K562 (cell line): Measurements from ENCODE around the gene SLC18A3. TPM values are rescaled to one million over a fixed set of nuclear protein-coding genes. Genes with fewer than 3 reads are reported as not detected.

ENCODE experiments used
- ATAC-seq: fragments of 200-7000 bp; cut with Tn5 transposase; 3 replicates; pipeline ENCODE4 v1.9.1; 2020; ENCODE audit warnings: moderate library complexity
- BruUV-seq: library from RNA; stranded (reverse); fragments of 400-500 nt; replicated peaks from 2 replicates; lab custom pipeline; 2021; lab: Mats Ljungman, UMichigan
- CTCF ChIA-PET: fragments of 300-600 bp; formaldehyde crosslinking; extraction: SDS; loops from one replicate; lab custom pipeline; 2021; ENCODE audit warnings: low intra/inter-chr PET ratio; lab: Yijun Ruan, JAX
- POLR2A ChIA-PET: fragments of 300-600, 350-650 bp; sonication (Branson Sonifier 250); formaldehyde crosslinking; extraction: SDS; loops from one replicate; lab custom pipeline; 2021; ENCODE audit warnings: antibody characterized with exemption, inconsistent platforms; lab: Yijun Ruan, JAX
- DNase-seq, 4 experiments: peaks; one replicate each; pipeline versions ENCODE4 v3.0.0 to v3.0.0-alpha.2; 2011 to 2018; ENCODE audit warnings: low spot score in 3 of 4, mixed read lengths in 3 of 4; ENCODE audit errors: extremely low read depth in 1 of 4
- FAIRE-seq: peaks from 2 replicates; lab custom pipeline; 2011; peaks lifted over from hg19 to GRCh38; lab: Jason Lieb, UNC
- H2AFZ ChIP-seq: 2 replicates; pipeline ENCODE4 v1.6.0; 2011; ENCODE audit warnings: low read depth, low read length, control low read depth, inconsistent platforms
- H3K27ac ChIP-seq: fragments of 200-600 bp; 3 replicates; pipeline ENCODE4 v1.8.0; 2011; ENCODE audit warnings: low read depth, mild to moderate bottlenecking, control low read depth, inconsistent platforms, low read length, moderate library complexity, mixed read lengths; ENCODE audit errors: extremely low read depth
- H3K27me3 ChIP-seq, 2 experiments: fragments of 300-600 bp in 1 of 2; 2 replicates in 1 of 2; 3 replicates in 1 of 2; pipeline versions ENCODE4 v1.6.0 to v1.8.0; 2011; ENCODE audit warnings: inconsistent platforms in 2 of 2, low read length in 2 of 2, mild to moderate bottlenecking in 1 of 2, mixed read lengths in 1 of 2, moderate library complexity in 1 of 2; ENCODE audit not compliant: control insufficient read depth in 2 of 2, insufficient read depth in 2 of 2
- H3K36me3 ChIP-seq: fragments of 300-600 bp; 3 replicates; pipeline ENCODE4 v1.8.0; 2011; ENCODE audit warnings: mild to moderate bottlenecking, low read length, inconsistent platforms; ENCODE audit not compliant: control insufficient read depth, insufficient read depth
- H3K4me1 ChIP-seq, 2 experiments: fragments of 200-600 bp in 1 of 2; replicated peaks in 1 of 2; 2 replicates in 1 of 2; 3 replicates in 1 of 2; pipeline versions ENCODE4 v1.5.1 to v1.8.0; 2011; ENCODE audit warnings: inconsistent platforms in 2 of 2, low read length in 2 of 2, mild to moderate bottlenecking in 1 of 2, mixed read lengths in 1 of 2, moderate library complexity in 1 of 2; ENCODE audit not compliant: control insufficient read depth in 2 of 2, insufficient read depth in 2 of 2
- H3K4me2 ChIP-seq: 2 replicates; pipeline ENCODE4 v1.6.1; 2011; ENCODE audit warnings: low read length, control low read depth, inconsistent platforms, mixed read lengths; ENCODE audit not compliant: insufficient read depth
- H3K4me3 ChIP-seq: fragments of 200-600 bp; sonication (generic), shearing (Covaris generic); 2 replicates; pipeline ENCODE4 v1.5.1; 2016; ENCODE audit warnings: control low read depth, inconsistent platforms
- H3K79me2 ChIP-seq: fragments of 200-600 bp; 3 replicates; pipeline ENCODE4 v1.8.0; 2011; ENCODE audit warnings: low read length, inconsistent platforms; ENCODE audit not compliant: control insufficient read depth, insufficient read depth
- H3K9ac ChIP-seq, 2 experiments: 2 replicates each; pipeline versions ENCODE4 v1.6.0 to v1.6.1; 2011; ENCODE audit warnings: low read depth in 2 of 2, low read length in 2 of 2, control low read depth in 1 of 2, inconsistent platforms in 1 of 2, mild to moderate bottlenecking in 1 of 2, mixed read lengths in 1 of 2; ENCODE audit not compliant: insufficient read depth in 1 of 2
- H3K9me1 ChIP-seq: one replicate; pipeline ENCODE4 v1.6.0; 2011; ENCODE audit warnings: inconsistent platforms, mild to moderate bottlenecking, low read length, moderate library complexity; ENCODE audit not compliant: control insufficient read depth, insufficient read depth
- H3K9me3 ChIP-seq: replicated peaks from 2 replicates; pipeline ENCODE4 v1.5.1; 2011; ENCODE audit warnings: low read depth, low read length, inconsistent platforms; ENCODE audit not compliant: control insufficient read depth, insufficient read depth
- H4K20me1 ChIP-seq: replicated peaks from 2 replicates; pipeline ENCODE4 v1.6.1; 2011; ENCODE audit warnings: low read length, inconsistent platforms, mixed read lengths; ENCODE audit not compliant: control insufficient read depth, insufficient read depth
- WGBS: fragments of 100-300 bp; shearing (Covaris generic); methylation state at CpG from one replicate; pipeline ENCODE4 v1.1.6; 2016; ENCODE audit warnings: low coverage, mixed read lengths; ENCODE audit not compliant: insufficient coverage; ENCODE audit errors: missing lambda C conversion rate; 5-methylcytosine and 5-hydroxymethylcytosine counted together
- in situ Hi-C: fragments of 300-500 bp; cut with MboI; formaldehyde crosslinking; loops from 4 replicates; pipeline ENCODE4 v1.15.0; 2018; ENCODE audit warnings: inconsistent platforms, mixed read lengths
- intact Hi-C: fragments of 100-400 bp; cut with micrococcal nuclease; formaldehyde crosslinking; loops from 2 replicates; pipeline ENCODE4 v1.14.2; 2022
- polyA plus RNA-seq, 8 experiments: library from polyadenylated mRNA; depleted of rRNA in 4 of 8; stranded (reverse) in 5 of 8; unstranded in 3 of 8; fragments of >200 nt; fragmentation: Nextera tagmentation in 2 of 8; fragmentation: Illumina TruSeq in 1 of 8; extraction: Ambion mirVana in 2 of 8; extraction: Trizol in 1 of 8; gene quantifications; 2 replicates each; pipeline versions ENCODE4 v1.2.1 to v1.2.3, GENCODE V29; 2011 to 2014; ENCODE audit warnings: inconsistent platforms in 1 of 8, missing spikeins in 1 of 8
- total RNA-seq, 7 experiments: library from RNA; depleted of rRNA in 6 of 7; stranded (reverse); fragments of >200 nt in 6 of 7; fragmentation: Illumina TruSeq in 2 of 7; extraction: Trizol in 2 of 7; gene quantifications; 2 replicates each; pipeline versions ENCODE4 v1.2.1 to v1.2.3, GENCODE V29; 2011 to 2021; ENCODE audit warnings: low replicate concordance in 1 of 7
- TF ChIP-seq, protein P1 (sequence below): fragments of 450-650 bp; IDR thresholded peaks from 2 replicates; pipeline ENCODE4 v1.6.1; 2017; ENCODE audit warnings: antibody characterized with exemption
- TF ChIP-seq, protein P2 (sequence below), 2 experiments: fragments of 450-650 bp; formaldehyde crosslinking in 1 of 2; IDR thresholded peaks; 2 replicates each; pipeline versions ENCODE4 v1.4.0 to v1.6.1; 2014 to 2020; ENCODE audit warnings: mild to moderate bottlenecking in 2 of 2, borderline replicate concordance in 1 of 2, low read depth in 1 of 2

SLC18A3 gene
- total and polyA plus RNA-seq, 9 of the 15 experiments (the other 6 are each of a cell fraction or from before 2014, with no cell fraction given), result not detected

DNA sequence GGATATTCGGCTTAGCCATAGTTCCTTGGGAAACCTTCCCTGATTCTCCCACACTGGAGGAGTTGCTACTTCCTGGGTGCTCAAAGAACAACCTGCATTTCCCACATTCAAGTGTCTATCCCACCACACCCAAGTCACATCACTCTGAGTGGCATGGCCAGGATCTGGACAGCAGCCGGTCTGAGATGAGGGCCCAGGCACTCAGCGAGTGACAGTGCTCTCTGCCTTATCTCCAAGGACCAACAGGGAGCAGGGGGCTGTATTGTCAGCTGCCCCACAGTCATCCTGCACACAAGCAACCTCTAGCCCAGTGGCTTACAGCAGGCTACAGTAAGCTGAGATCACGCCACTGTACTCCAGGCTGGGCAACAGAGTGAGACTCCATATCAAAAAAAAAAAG, 16.1 kb upstream of the SLC18A3 start:
- POLR2A ChIA-PET, result no interaction called here
- peaks cover 0 to 16% of the 10 kb centered on the region in 2 experiments; a peak in 1 of 5 replicates for H3K27me3 ChIP-seq

More for the DNA sequence above, 16.1 kb upstream of the SLC18A3 start:
- no peaks in the 10 kb centered on the region for H3K79me2 ChIP-seq
- 0 out of 4 replicates have a peak overlapping the region, but pooled peaks of 1 of the 2 experiments have one; percentile 24 for H3K9ac ChIP-seq
- intact Hi-C loops, result loop anchor here (1.0 to 10.0 kb wide), 5 partner anchors 153 to 681 kb away; no protein-coding TSS in a partner anchor
- TF ChIP-seq, protein P1, sequence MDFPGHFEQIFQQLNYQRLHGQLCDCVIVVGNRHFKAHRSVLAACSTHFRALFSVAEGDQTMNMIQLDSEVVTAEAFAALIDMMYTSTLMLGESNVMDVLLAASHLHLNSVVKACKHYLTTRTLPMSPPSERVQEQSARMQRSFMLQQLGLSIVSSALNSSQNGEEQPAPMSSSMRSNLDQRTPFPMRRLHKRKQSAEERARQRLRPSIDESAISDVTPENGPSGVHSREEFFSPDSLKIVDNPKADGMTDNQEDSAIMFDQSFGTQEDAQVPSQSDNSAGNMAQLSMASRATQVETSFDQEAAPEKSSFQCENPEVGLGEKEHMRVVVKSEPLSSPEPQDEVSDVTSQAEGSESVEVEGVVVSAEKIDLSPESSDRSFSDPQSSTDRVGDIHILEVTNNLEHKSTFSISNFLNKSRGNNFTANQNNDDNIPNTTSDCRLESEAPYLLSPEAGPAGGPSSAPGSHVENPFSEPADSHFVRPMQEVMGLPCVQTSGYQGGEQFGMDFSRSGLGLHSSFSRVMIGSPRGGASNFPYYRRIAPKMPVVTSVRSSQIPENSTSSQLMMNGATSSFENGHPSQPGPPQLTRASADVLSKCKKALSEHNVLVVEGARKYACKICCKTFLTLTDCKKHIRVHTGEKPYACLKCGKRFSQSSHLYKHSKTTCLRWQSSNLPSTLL, result no peak
- TF ChIP-seq, protein P2, sequence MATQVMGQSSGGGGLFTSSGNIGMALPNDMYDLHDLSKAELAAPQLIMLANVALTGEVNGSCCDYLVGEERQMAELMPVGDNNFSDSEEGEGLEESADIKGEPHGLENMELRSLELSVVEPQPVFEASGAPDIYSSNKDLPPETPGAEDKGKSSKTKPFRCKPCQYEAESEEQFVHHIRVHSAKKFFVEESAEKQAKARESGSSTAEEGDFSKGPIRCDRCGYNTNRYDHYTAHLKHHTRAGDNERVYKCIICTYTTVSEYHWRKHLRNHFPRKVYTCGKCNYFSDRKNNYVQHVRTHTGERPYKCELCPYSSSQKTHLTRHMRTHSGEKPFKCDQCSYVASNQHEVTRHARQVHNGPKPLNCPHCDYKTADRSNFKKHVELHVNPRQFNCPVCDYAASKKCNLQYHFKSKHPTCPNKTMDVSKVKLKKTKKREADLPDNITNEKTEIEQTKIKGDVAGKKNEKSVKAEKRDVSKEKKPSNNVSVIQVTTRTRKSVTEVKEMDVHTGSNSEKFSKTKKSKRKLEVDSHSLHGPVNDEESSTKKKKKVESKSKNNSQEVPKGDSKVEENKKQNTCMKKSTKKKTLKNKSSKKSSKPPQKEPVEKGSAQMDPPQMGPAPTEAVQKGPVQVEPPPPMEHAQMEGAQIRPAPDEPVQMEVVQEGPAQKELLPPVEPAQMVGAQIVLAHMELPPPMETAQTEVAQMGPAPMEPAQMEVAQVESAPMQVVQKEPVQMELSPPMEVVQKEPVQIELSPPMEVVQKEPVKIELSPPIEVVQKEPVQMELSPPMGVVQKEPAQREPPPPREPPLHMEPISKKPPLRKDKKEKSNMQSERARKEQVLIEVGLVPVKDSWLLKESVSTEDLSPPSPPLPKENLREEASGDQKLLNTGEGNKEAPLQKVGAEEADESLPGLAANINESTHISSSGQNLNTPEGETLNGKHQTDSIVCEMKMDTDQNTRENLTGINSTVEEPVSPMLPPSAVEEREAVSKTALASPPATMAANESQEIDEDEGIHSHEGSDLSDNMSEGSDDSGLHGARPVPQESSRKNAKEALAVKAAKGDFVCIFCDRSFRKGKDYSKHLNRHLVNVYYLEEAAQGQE (IDR thresholded peaks at IDR 0.05; ENCODE audit: borderline replicate concordance), result peak; percentile 19; the same call in 1 of the 2 replicates
- TF ChIP-seq, protein P2 (CRISPR knock-in tag; IDR thresholded peaks at IDR 0.05; ENCODE audit: low read depth), result no peak
- TF ChIP-seq, all 486 proteins: peak for 1
- FAIRE-seq, result no peak
- WGBS, result 2% methylated on average over 4 of the region's 4 CpGs
- Histone ChIP-seq H3K4me3 (no peak overlapping the region), H3K9me1 (no peaks in the 10 kb centered on the region), H3K27ac (no peak overlapping the region), H2AFZ (no peak overlapping the region), H3K36me3 (no peaks in the 10 kb centered on the region), H3K9me3 (no peaks in the 10 kb centered on the region), H3K4me1 (peaks cover 0 to 3% of the 10 kb centered on the region in 2 experiments; a peak in 2 of 5 replicates), H4K20me1 (no peaks in the 10 kb centered on the region; the same call in 1 of the 2 replicates), H3K4me2 (no peak overlapping the region)
- peak in 3 of 4 experiments; percentile 14 to 38 (median 32) for DNase-seq
- no TSS peak for BruUV-seq
- CTCF ChIA-PET, result interaction anchor here (0.7 to 1.6 kb wide), 2 partner anchors 630 to 631 kb away, joined by 3 to 6 read pairs; no protein-coding TSS in a partner anchor
- peak; percentile 42 for ATAC-seq
- in situ Hi-C loops, result loop anchor here (25.0 kb wide), 1 partner anchor 643 kb away; no protein-coding TSS in a partner anchor
